NB4 (cell line): ENCODE data around the gene C3orf62.

Experiments used
- DNase-seq: peaks from one replicate; pipeline ENCODE4 v3.0.0; 2010; ENCODE audit warnings: low read depth
- H3K4me3 ChIP-seq: one replicate; pipeline ENCODE4 v1.5.1; 2011; ENCODE audit warnings: mild to moderate bottlenecking, low read depth, low read length, moderate library complexity
- CTCF ChIP-seq: IDR thresholded peaks from one replicate; pipeline ENCODE4 v1.5.1; 2012; ENCODE audit warnings: low read depth, low read length
- MYC ChIP-seq: IDR thresholded peaks from 2 replicates; pipeline ENCODE4 v1.6.1; 2011; ENCODE audit warnings: low read depth, low read length
- POLR2A ChIP-seq: IDR thresholded peaks from 2 replicates; pipeline ENCODE4 v1.6.1; 2011; ENCODE audit warnings: mild to moderate bottlenecking; ENCODE audit not compliant: insufficient read length; ENCODE audit errors: extremely low read depth
- TF ChIP-seq, protein P1 (sequence below): IDR thresholded peaks from 2 replicates; pipeline ENCODE4 v1.6.1; 2011; ENCODE audit warnings: low read depth, low read length

C3orf62 gene

DNA sequence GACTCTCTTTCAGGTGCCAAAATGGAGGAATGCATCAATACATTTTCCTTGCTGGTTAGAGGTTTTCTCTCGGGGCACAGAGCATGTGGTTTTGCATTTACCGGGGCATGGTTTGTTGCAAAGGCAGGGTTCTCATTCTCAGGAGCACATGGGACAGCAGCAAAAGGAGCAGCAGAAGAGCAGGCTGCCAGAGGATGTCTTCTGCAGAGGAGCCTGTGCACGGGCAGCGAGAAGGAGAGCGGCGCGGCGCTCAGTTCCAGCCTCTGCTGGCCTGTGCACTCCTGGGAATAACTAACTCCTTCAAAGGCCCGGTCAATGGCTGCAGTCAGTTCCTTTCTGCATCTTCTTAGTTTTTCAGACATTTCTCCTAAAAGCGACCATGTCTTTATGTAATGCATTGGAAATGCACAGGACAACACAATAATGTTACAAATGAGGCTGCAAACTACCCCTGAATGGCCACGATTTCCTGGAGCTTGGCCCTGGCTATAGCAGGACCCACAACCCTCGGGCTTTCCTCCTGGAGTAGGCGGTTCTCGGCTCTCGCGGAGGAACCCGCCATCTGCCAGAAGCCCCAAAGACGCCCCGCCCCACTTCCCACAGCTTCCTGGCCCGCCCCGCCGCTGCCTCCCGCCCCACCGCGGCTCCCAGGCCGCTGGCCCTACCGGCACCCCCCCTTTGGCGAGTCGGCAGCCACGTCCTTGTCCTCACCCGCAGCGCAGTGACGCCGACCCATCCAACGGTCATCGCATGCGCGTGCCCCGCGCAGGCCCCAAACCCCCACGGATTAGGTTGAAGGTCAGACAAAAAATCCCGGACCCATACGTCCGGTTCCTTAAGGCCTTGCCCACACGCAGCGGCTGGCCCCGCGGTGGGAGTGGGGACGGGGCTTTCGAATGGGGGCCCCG, at the start of gene C3orf62:
C3orf62 (minus strand) TSS at position 758 of the 908 bp plus-strand sequence; CDS start at position 398, 360 bp downstream.
- H3K4me3 ChIP-seq: peak within 1 kb of the TSS; percentile 64
- TF ChIP-seq, protein P1, sequence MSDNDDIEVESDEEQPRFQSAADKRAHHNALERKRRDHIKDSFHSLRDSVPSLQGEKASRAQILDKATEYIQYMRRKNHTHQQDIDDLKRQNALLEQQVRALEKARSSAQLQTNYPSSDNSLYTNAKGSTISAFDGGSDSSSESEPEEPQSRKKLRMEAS: 0 out of 2 replicates have a peak, but pooled peaks have one; percentile 30
- TF ChIP-seq POLR2A (peak; percentile 26), MYC (no peak)
- peak; percentile 94 for DNase-seq

DNA sequence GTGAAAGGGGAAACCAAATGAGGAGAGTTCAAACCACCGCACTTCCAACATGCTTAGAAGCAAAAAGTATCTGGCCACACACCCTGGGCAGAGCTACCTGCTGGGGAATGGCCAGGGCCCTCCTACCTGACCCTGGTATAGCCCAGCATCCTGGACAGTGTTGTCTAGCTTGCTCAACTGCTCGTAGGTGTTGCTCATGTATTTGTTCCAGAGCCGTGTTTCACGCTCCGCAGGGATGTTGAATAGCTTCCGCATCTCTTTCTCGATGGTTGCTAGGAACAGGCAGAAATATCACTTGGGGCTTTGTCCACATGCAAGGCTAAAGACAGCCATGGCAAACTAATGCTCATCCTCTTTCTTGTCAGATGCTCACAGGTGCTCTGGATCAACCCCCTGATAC, 47.7 kb upstream of the C3orf62 start:
- H3K4me3 ChIP-seq: no peak overlapping the region
- TF ChIP-seq MYC: no peak
- TF ChIP-seq, protein P1: no peak
- TF ChIP-seq POLR2A: no peak
- TF ChIP-seq CTCF: no peak
- DNase-seq: no peak

DNA sequence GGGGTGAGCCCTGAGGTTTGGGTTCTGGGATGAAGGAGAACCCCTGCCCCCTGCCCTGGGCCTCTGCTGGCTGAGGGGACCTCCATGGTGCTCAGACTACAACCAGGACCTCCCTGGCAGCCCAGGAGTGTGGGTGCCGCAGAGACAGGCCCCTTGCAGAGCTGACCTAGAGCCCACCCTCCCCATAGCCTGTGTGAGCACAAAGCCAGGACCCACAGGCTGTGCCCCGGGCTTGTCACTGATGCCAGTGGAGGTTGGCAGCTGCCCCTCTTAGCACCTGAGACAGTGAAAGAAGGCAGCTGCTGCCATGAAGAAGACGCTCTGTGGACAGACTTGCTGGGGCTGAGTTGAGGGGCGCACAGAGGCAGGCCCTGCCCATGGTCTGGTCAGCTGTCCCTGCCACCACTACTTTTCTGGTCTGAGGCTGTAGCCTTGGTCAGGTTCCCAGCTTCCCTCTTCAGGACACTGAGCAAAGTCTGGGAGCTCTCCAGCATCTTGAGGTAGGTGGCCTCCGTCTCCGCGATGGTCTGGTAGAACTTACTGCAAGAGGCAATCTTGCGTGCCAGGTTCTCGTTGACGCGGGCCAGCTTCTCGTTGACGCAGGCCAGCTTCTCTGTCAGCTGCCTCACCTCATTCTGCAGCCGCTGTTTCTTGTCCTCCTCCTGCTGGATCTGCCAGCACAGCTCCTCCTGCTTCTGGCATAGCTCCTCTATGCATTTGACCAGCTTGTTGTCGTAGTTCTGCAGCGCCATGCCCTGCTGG, 39.8 kb upstream of the C3orf62 start:
- no peak overlapping the region for H3K4me3 ChIP-seq
- TF ChIP-seq CTCF (no peak), MYC (no peak), POLR2A (no peak)
- TF ChIP-seq, protein P1: no peak
- no peak for DNase-seq

- H3K4me3 ChIP-seq: no peak overlapping the region
- no peak for DNase-seq
- TF ChIP-seq, protein P1: no peak
- TF ChIP-seq CTCF (no peak), MYC (no peak), POLR2A (no peak)
Observed at GRCh38 chr3:49313896-49314688, 37.1 kb upstream of the C3orf62 start.

- TF ChIP-seq CTCF: no peak
- no peak for TF ChIP-seq POLR2A
- TF ChIP-seq, protein P1: no peak
- no peak for TF ChIP-seq MYC
- DNase-seq: no peak
- no peak overlapping the region for H3K4me3 ChIP-seq
Observed at GRCh38 chr3:49311283-49311682, 34.3 kb upstream of the C3orf62 start.
